Measurements from ENCODE around the gene MMP24. TPM values are rescaled to one million over a fixed set of nuclear protein-coding genes. Genes with fewer than 3 reads are reported as not detected.

The MMP24 gene
- total and polyA plus RNA-seq, 2 donors (not counting 1 experiment from before 2014, with no cell fraction given), result 0.17 to 0.49 TPM

DNA sequence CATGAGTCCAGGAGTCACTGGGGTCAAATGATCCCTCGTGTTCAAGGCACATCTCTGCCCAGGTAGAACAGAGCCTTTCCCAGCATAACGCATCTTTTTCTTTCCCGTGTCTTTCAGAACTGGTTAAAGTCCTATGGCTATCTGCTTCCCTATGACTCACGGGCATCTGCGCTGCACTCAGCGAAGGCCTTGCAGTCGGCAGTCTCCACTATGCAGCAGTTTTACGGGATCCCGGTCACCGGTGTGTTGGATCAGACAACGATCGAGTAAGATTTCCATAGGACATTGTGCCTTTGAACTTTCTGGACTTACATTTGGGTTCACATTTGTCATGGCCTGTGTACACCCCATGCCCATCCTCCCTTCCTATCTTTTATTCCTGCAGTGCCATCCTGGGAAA is 20.2 kb downstream of the MMP24 start:
- Histone ChIP-seq H4K20me1 (ENCODE audit: control insufficient read depth, extremely low read depth, insufficient read depth, low read length) (no peaks in the 10 kb centered on the region), H3K27ac (ENCODE audit: insufficient read depth, low read length) (no peak overlapping the region), H2AFZ (ENCODE audit: low read length) (no peak overlapping the region), H3K36me3 (ENCODE audit: control insufficient read depth, insufficient read depth, low read length) (no peaks in the 10 kb centered on the region), H3K27me3 (ENCODE audit: control insufficient read depth, insufficient read depth, low read length) (no peaks in the 10 kb centered on the region), H3K79me2 (ENCODE audit: control insufficient read depth, insufficient read depth, low read length) (no peaks in the 10 kb centered on the region), H3K4me3 (replicated peaks in 1 of 4; ENCODE audit: control extremely low read depth in 1 of 4, insufficient read depth in 1 of 4, low read depth in 3 of 4, low read length in 4 of 4) (no peak overlapping the region), H3K9me3 (ENCODE audit: control insufficient read depth, insufficient read depth, low read depth, low read length) (no peaks in the 10 kb centered on the region), H3K4me1 (ENCODE audit: control insufficient read depth, extremely low read depth, insufficient read depth, low read length) (no peaks in the 10 kb centered on the region), H3K4me2 (ENCODE audit: extremely low read depth, insufficient read depth, low read length) (no peak overlapping the region), H3K9ac (ENCODE audit: insufficient read depth, low read length) (no peak overlapping the region)
- TF ChIP-seq EZH2 (IDR thresholded peaks at IDR 0.05; ENCODE audit: low read length, missing control alignments), result no peak
- TF ChIP-seq, protein P1, sequence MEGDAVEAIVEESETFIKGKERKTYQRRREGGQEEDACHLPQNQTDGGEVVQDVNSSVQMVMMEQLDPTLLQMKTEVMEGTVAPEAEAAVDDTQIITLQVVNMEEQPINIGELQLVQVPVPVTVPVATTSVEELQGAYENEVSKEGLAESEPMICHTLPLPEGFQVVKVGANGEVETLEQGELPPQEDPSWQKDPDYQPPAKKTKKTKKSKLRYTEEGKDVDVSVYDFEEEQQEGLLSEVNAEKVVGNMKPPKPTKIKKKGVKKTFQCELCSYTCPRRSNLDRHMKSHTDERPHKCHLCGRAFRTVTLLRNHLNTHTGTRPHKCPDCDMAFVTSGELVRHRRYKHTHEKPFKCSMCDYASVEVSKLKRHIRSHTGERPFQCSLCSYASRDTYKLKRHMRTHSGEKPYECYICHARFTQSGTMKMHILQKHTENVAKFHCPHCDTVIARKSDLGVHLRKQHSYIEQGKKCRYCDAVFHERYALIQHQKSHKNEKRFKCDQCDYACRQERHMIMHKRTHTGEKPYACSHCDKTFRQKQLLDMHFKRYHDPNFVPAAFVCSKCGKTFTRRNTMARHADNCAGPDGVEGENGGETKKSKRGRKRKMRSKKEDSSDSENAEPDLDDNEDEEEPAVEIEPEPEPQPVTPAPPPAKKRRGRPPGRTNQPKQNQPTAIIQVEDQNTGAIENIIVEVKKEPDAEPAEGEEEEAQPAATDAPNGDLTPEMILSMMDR (conservative IDR thresholded peaks at IDR 0.05 in 1 of 2, IDR thresholded peaks at IDR 0.05 in 1 of 2; ENCODE audit: low read depth in 1 of 2, low read length in 2 of 2), result no peak
- no peak for DNase-seq (ENCODE audit: low read depth in 2 of 2)

DNA sequence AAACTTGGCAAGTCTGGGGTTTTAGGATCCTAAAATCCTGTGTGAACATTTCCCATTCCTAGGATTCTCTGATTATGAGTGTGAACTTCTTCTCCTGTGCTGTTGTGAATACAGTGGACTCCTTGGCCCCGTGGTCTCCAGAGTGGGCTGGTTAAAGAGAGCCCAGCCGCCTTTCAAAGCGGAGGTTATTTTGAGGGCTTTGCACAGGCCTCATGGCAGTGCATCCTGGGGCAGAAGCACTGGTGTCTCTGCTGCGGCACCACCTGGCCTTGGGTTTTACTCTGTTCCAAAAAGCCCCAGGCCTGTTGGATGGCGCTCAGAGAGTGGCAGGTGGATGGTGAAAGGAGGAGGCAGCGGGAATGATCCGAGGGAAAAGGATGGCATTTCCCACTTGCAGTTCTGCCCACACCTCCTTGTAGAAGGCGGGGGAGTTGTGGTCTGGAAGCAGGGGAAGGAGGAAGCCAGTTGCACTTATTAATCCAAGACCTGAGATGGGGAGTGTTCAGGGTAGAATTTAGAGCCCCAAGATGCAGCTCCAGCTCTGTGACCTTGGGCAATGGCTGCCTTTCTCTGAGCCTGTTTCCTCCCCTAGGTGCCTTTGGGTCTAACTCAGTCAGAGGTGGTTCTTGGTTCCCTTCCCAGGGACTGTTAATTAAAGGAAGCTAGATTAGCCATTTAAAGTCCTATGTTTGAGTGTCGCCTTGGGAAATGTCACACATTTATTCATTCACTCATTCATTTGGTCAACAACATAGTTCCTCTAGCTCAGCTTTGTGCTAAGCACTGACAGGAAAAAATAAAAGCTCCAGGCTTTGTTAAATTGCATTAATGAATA is 22.4 kb downstream of the MMP24 start:
- TF ChIP-seq EZH2 (IDR thresholded peaks at IDR 0.05; ENCODE audit: low read length, missing control alignments), result no peak
- TF ChIP-seq, protein P1 (conservative IDR thresholded peaks at IDR 0.05 in 1 of 2, IDR thresholded peaks at IDR 0.05 in 1 of 2; ENCODE audit: low read depth in 1 of 2, low read length in 2 of 2), result no peak
- peak in 1 of 2 donors; percentile 52 for DNase-seq (ENCODE audit: low read depth in 2 of 2)

DNA sequence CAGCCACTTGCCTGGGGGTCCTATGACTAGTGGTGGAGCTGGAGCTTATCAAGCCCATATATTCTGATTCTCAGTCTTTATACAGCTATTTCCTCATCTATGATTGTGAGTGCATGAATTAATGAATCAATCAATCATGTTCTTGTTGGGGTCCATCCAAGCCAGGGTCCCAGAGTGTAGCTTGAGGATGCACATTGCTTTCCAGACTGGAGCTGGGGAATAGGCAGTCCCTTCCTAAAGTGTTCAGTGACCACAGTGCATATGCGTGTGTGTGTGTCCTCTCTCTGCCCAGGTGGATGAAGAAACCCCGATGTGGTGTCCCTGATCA is 25.1 kb downstream of the MMP24 start:
- Histone ChIP-seq H3K4me3 (replicated peaks in 1 of 4; ENCODE audit: control extremely low read depth in 1 of 4, insufficient read depth in 1 of 4, low read depth in 3 of 4, low read length in 4 of 4) (no peak overlapping the region), H3K9me3 (ENCODE audit: control insufficient read depth, insufficient read depth, low read depth, low read length) (no peaks in the 10 kb centered on the region), H3K79me2 (ENCODE audit: control insufficient read depth, insufficient read depth, low read length) (no peaks in the 10 kb centered on the region), H3K4me2 (ENCODE audit: extremely low read depth, insufficient read depth, low read length) (no peak overlapping the region), H4K20me1 (ENCODE audit: control insufficient read depth, extremely low read depth, insufficient read depth, low read length) (no peaks in the 10 kb centered on the region), H2AFZ (ENCODE audit: low read length) (no peak overlapping the region), H3K27ac (ENCODE audit: insufficient read depth, low read length) (no peak overlapping the region), H3K9ac (ENCODE audit: insufficient read depth, low read length) (no peak overlapping the region), H3K27me3 (ENCODE audit: control insufficient read depth, insufficient read depth, low read length) (no peaks in the 10 kb centered on the region), H3K4me1 (ENCODE audit: control insufficient read depth, extremely low read depth, insufficient read depth, low read length) (no peaks in the 10 kb centered on the region), H3K36me3 (ENCODE audit: control insufficient read depth, insufficient read depth, low read length) (no peaks in the 10 kb centered on the region)
- DNase-seq (ENCODE audit: low read depth in 2 of 2), result no peak
- TF ChIP-seq, protein P1 (conservative IDR thresholded peaks at IDR 0.05 in 1 of 2, IDR thresholded peaks at IDR 0.05 in 1 of 2; ENCODE audit: low read depth in 1 of 2, low read length in 2 of 2), result no peak
- TF ChIP-seq EZH2 (IDR thresholded peaks at IDR 0.05; ENCODE audit: low read length, missing control alignments), result no peak

More for the DNA sequence above, 22.4 kb downstream of the MMP24 start:
- H3K27me3 ChIP-seq (ENCODE audit: control insufficient read depth, insufficient read depth, low read length), result no peaks in the 10 kb centered on the region
- H3K4me2 ChIP-seq (ENCODE audit: extremely low read depth, insufficient read depth, low read length), result no peak overlapping the region
- no peaks in the 10 kb centered on the region for H3K9me3 ChIP-seq (ENCODE audit: control insufficient read depth, insufficient read depth, low read depth, low read length)
- no peaks in the 10 kb centered on the region for H3K36me3 ChIP-seq (ENCODE audit: control insufficient read depth, insufficient read depth, low read length)
- no peak overlapping the region for H3K27ac ChIP-seq (ENCODE audit: insufficient read depth, low read length)
- H4K20me1 ChIP-seq (ENCODE audit: control insufficient read depth, extremely low read depth, insufficient read depth, low read length), result no peaks in the 10 kb centered on the region
- no peaks in the 10 kb centered on the region for H3K79me2 ChIP-seq (ENCODE audit: control insufficient read depth, insufficient read depth, low read length)
- no peak overlapping the region for H2AFZ ChIP-seq (ENCODE audit: low read length)
- H3K4me1 ChIP-seq (ENCODE audit: control insufficient read depth, extremely low read depth, insufficient read depth, low read length), result no peaks in the 10 kb centered on the region
- H3K4me3 ChIP-seq (replicated peaks in 1 of 4; ENCODE audit: control extremely low read depth in 1 of 4, insufficient read depth in 1 of 4, low read depth in 3 of 4, low read length in 4 of 4), result no peak overlapping the region
- no peak overlapping the region for H3K9ac ChIP-seq (ENCODE audit: insufficient read depth, low read length)

All from fibroblast of lung (primary cell).